ENCODE results near the gene LAMA2. TPM values are rescaled to one million over a fixed set of nuclear protein-coding genes. Genes with fewer than 3 reads are reported as not detected.

LAMA2 gene
- total and polyA plus RNA-seq, 4 donors, result 5.2 to 105 (median 45.9) TPM

DNA sequence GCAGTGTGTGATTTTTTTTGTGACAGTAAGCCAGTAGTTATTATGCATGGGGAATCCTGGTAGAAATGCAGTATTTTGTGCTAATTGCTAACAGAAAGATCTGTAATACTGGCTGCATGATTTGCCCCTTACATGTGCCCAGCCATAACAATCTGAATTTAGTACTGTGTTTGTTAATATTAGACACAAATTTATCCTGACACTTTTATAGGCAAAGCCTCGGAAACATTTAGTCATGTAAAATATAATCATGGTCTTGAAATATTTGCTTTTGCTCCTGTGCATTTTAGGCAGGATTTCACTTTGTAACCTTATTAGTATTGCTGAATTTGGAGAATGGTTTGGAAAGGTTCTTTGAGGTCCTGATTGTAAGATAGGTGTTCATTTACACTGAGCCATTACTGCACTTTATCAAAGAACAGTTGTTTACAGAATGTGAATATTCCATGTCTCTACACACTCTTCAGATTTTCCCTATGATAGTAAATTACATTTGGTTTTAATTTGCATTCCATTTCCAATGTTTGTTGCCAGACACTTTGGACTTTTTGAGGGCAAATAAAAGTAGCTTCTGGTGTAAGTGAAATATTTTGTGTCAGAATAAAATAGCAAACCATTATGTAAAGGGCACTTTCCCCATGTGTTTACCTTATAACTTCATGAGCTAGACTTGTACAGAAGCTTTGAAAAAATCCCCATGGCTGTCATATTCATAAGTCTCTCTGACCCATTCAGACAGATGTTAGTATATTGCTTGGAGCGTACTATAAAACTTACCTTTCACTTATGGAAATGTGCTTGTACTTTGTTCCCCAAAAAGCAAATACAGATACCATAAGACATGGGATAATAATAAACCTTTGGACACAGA lies 477.1 kb downstream of the LAMA2 start:
- ATAC-seq (ENCODE audit: insufficient read depth, low FRiP score) (no peak), DNase-seq (no peak)
- WGBS, 2 donors, result 84 to 88% methylated on average over 2 of the region's 2 CpGs
- peaks cover 0 to 5% (median 0%) of the 10 kb centered on the region in 5 donors for H3K4me1 ChIP-seq (ENCODE audit: control insufficient read depth in 5 of 5, insufficient read depth in 5 of 5, low read length in 5 of 5)
- no peak overlapping the region for H3K27ac ChIP-seq (ENCODE audit: low read depth in 1 of 2, low read length in 1 of 2)
- H3K27me3 ChIP-seq (ENCODE audit: control insufficient read depth in 3 of 3, insufficient read depth in 3 of 3, low read length in 2 of 3), result no peaks in the 10 kb centered on the region
- no peak for TF ChIP-seq CTCF (IDR thresholded peaks at IDR 0.05; ENCODE audit: control extremely low read depth, extremely low read depth)
- no peaks in the 10 kb centered on the region for H3K9me3 ChIP-seq (ENCODE audit: control insufficient read depth in 4 of 4, insufficient read depth in 3 of 4, low read length in 3 of 4)
- H3K4me3 ChIP-seq, result no peak overlapping the region
- no peak overlapping the region for H3K9ac ChIP-seq (ENCODE audit: insufficient read depth in 1 of 2, low read length in 2 of 2)
- peaks cover 0 to 21% (median 0%) of the 10 kb centered on the region in 4 donors for H3K36me3 ChIP-seq (ENCODE audit: control insufficient read depth in 4 of 4, insufficient read depth in 4 of 4, low read length in 4 of 4)

DNA sequence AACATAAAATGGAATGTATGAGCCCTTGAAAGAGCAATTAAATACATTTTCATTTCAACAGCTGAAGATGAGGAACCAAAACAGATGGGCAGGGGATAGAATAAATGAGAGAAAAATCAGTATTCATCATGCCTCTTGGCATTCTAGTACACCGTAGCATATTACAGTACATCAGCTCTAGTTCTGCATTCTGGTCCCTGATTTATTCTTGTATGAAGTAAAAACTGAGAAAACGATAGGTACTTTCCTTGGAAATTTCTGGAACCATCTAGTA lies 477.7 kb downstream of the LAMA2 start:
- Histone ChIP-seq H3K9ac (ENCODE audit: insufficient read depth in 1 of 2, low read length in 2 of 2) (no peak overlapping the region), H3K4me1 (ENCODE audit: control insufficient read depth in 5 of 5, insufficient read depth in 5 of 5, low read length in 5 of 5) (peaks cover 0 to 3% (median 0%) of the 10 kb centered on the region in 5 donors), H3K27me3 (ENCODE audit: control insufficient read depth in 3 of 3, insufficient read depth in 3 of 3, low read length in 2 of 3) (no peaks in the 10 kb centered on the region), H3K4me3 (no peak overlapping the region), H3K36me3 (ENCODE audit: control insufficient read depth in 4 of 4, insufficient read depth in 4 of 4, low read length in 4 of 4) (peaks cover 0 to 21% (median 0%) of the 10 kb centered on the region in 4 donors), H3K27ac (ENCODE audit: low read depth in 1 of 2, low read length in 1 of 2) (no peak overlapping the region), H3K9me3 (ENCODE audit: control insufficient read depth in 4 of 4, insufficient read depth in 3 of 4, low read length in 3 of 4) (no peaks in the 10 kb centered on the region)
- ATAC-seq (ENCODE audit: insufficient read depth, low FRiP score), result no peak
- no peak for TF ChIP-seq CTCF (IDR thresholded peaks at IDR 0.05; ENCODE audit: control extremely low read depth, extremely low read depth)
- no peak for DNase-seq
- 86 to 88% methylated on average over 2 of the region's 2 CpGs for WGBS, 2 donors

DNA sequence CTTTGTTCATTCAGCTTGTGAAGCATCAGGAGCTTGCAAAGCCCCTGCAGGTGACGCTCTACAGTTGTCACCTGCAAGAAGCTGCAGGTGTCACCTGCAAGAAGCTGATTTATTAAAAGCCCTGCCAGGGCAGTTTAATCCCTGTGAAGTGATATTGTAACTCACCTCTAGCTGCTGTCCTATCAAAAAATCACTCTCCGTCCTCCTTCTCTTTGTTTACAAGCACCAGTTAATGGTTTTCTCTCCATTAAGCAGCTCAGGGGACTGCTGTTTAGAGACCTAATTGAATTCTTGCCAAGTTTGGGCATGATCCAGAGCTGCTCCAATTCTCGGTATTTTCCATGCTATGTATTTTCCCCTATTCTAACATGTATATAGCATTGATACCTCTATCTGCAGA lies 481.1 kb downstream of the LAMA2 start:
- TF ChIP-seq CTCF (IDR thresholded peaks at IDR 0.05; ENCODE audit: control extremely low read depth, extremely low read depth), result no peak
- no peaks in the 10 kb centered on the region for H3K27me3 ChIP-seq (ENCODE audit: control insufficient read depth in 3 of 3, insufficient read depth in 3 of 3, low read length in 2 of 3)
- ATAC-seq (ENCODE audit: insufficient read depth, low FRiP score) (no peak), DNase-seq (no peak)
- WGBS, 2 donors, result 91 to 95% methylated on average over 3 of the region's 3 CpGs
- H3K36me3 ChIP-seq (ENCODE audit: control insufficient read depth in 4 of 4, insufficient read depth in 4 of 4, low read length in 4 of 4), result peaks cover 0 to 19% (median 1%) of the 10 kb centered on the region in 4 donors
- no peak overlapping the region for H3K4me3 ChIP-seq
- no peaks in the 10 kb centered on the region for H3K9me3 ChIP-seq (ENCODE audit: control insufficient read depth in 4 of 4, insufficient read depth in 3 of 4, low read length in 3 of 4)
- no peak overlapping the region for H3K27ac ChIP-seq (ENCODE audit: low read depth in 1 of 2, low read length in 1 of 2)
- H3K4me1 ChIP-seq (ENCODE audit: control insufficient read depth in 5 of 5, insufficient read depth in 5 of 5, low read length in 5 of 5), result no peaks in the 10 kb centered on the region
- H3K9ac ChIP-seq (ENCODE audit: insufficient read depth in 1 of 2, low read length in 2 of 2), result no peak overlapping the region
